A673 (cell line): ENCODE data around the gene PPAT. TPM values are rescaled to one million over a fixed set of nuclear protein-coding genes. Genes with fewer than 3 reads are reported as not detected.

Experiments
- BruUV-seq: library from RNA; stranded (reverse); fragments of 400-500 nt; replicated peaks from 2 replicates; lab custom pipeline; 2021; lab: Mats Ljungman, UMichigan
- CTCF ChIA-PET: fragments of 300-600 bp; sonication (Branson Sonifier 250); formaldehyde crosslinking; loops from one replicate; lab custom pipeline; 2022; ENCODE audit warnings: antibody characterized with exemption; lab: Charles Lee
- POLR2A ChIA-PET: fragments of 300-600 bp; sonication (Branson Sonifier 250); formaldehyde crosslinking; loops from one replicate; lab custom pipeline; 2022; ENCODE audit warnings: antibody characterized with exemption; ENCODE audit not compliant: low non-redundant PET; lab: Charles Lee
- DNase-seq: peaks from one replicate; pipeline ENCODE4 v3.0.0-alpha.2; 2015; ENCODE audit warnings: low spot score
- H3K27ac ChIP-seq: fragments of 200-600 bp; sonication (generic); 2 replicates; pipeline ENCODE4 v1.5.1; 2016; ENCODE audit warnings: mixed run types, low read depth, mild to moderate bottlenecking, mixed read lengths, antibody characterized with exemption, low read length; ENCODE audit not compliant: poor library complexity, severe bottlenecking
- H3K27me3 ChIP-seq: fragments of 200-600 bp; sonication (generic); replicated peaks from 2 replicates; pipeline ENCODE4 v1.6.1; 2017; ENCODE audit warnings: mixed run types, low read depth, mild to moderate bottlenecking, mixed read lengths, antibody characterized with exemption, low read length; ENCODE audit not compliant: insufficient read depth, poor library complexity
- H3K36me3 ChIP-seq: fragments of 200-600 bp; sonication (generic); 2 replicates; pipeline ENCODE4 v1.6.1; 2016; ENCODE audit warnings: mixed run types, mild to moderate bottlenecking, mixed read lengths, antibody characterized with exemption, low read length; ENCODE audit not compliant: insufficient read depth, poor library complexity, severe bottlenecking
- H3K4me1 ChIP-seq: fragments of 200-600 bp; sonication (generic); 2 replicates; pipeline ENCODE4 v1.6.1; 2017; ENCODE audit warnings: mixed run types, mild to moderate bottlenecking, mixed read lengths, antibody characterized with exemption, low read length; ENCODE audit not compliant: insufficient read depth, poor library complexity, severe bottlenecking
- H3K4me3 ChIP-seq: fragments of 200-600 bp; sonication (generic); 2 replicates; pipeline ENCODE4 v1.5.1; 2016; ENCODE audit warnings: low read depth, mixed run types, mild to moderate bottlenecking, mixed read lengths, low read length; ENCODE audit not compliant: poor library complexity, severe bottlenecking
- H3K9me3 ChIP-seq: fragments of 200-600 bp; sonication (generic); 2 replicates; pipeline ENCODE4 v1.6.1; 2016; ENCODE audit warnings: mixed run types, low read depth, mild to moderate bottlenecking, mixed read lengths, antibody characterized with exemption, low read length; ENCODE audit not compliant: poor library complexity, severe bottlenecking
- CTCF ChIP-seq: fragments of 300-800, 200-600 bp; sonication (generic); conservative IDR thresholded peaks from 2 replicates; pipeline ENCODE4 v1.5.1; 2017; ENCODE audit warnings: low read depth, mild to moderate bottlenecking, antibody characterized with exemption, low read length, moderate library complexity, mixed read lengths
- EZH2 ChIP-seq: fragments of 200-600 bp; sonication (generic); IDR thresholded peaks from 2 replicates; pipeline ENCODE4 v1.6.1; 2017; ENCODE audit warnings: borderline replicate concordance, low read depth, mild to moderate bottlenecking, mixed read lengths, antibody characterized with exemption, low read length; ENCODE audit not compliant: poor library complexity, severe bottlenecking
- intact Hi-C: fragments of 100-400 bp; cut with micrococcal nuclease; formaldehyde crosslinking; loops from one replicate; pipeline ENCODE4 v1.10.0; 2022; ENCODE audit not compliant: unreplicated experiment
- total RNA-seq: library from RNA; stranded (reverse); gene quantifications from 2 replicates; pipeline ENCODE4 v1.2.3, GENCODE V29; 2021

Gene PPAT
- total RNA-seq, 1 experiment from 2014 or later, result 41.6 TPM

- intact Hi-C loops, result no loop called here
- ChIA-PET CTCF (no interaction called here), POLR2A (no interaction called here)
- no peak for DNase-seq
- Histone ChIP-seq H3K27me3 (no peaks in the 10 kb centered on the region), H3K27ac (no peak overlapping the region), H3K36me3 (no peaks in the 10 kb centered on the region), H3K4me3 (no peak overlapping the region), H3K4me1 (no peaks in the 10 kb centered on the region), H3K9me3 (no peaks in the 10 kb centered on the region)
- no TSS peak for BruUV-seq
- TF ChIP-seq CTCF (no peak), EZH2 (no peak)
These were observed 18.0 kb downstream of the PPAT start for GRCh38 chr4:56417396-56417795.

- CTCF ChIA-PET, result no interaction called here
These were observed 19.1 kb downstream of the PPAT start for GRCh38 chr4:56416349-56416748.

DNA sequence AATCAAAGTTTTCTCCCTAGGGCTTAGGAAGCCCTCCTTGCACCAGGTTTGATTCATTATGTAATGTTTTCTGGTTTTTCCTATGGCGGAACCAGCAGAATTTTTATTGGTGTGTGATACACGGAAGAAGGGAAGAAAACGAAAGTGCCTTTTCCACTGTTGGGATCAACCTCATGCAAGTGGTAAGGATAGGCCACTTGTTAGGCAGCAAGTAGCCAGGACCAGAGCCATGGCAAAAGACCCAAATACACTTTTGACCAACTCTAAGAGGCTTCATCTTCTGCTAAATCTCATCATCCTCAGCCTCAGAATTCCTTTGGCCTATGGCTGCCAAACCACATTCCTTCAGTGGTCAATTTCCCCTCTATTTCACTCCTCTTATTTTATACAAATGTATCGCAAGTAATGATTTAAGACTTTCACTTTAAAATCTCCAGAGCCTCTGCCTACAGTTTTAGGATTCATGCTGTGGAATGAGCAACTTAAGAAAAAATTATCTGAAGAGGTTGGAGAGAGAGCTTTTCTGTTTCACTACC is 21.2 kb downstream of the PPAT start:
- no peak overlapping the region for H3K4me3 ChIP-seq
- no peaks in the 10 kb centered on the region for H3K9me3 ChIP-seq
- intact Hi-C loops, result no loop called here
- POLR2A ChIA-PET, result no interaction called here
- no TSS peak for BruUV-seq
- TF ChIP-seq CTCF, result no peak
- no peak for TF ChIP-seq EZH2
- H3K27me3 ChIP-seq, result no peaks in the 10 kb centered on the region
- no peaks in the 10 kb centered on the region for H3K4me1 ChIP-seq
- CTCF ChIA-PET, result no interaction called here
- DNase-seq, result no peak
- H3K36me3 ChIP-seq, result no peaks in the 10 kb centered on the region
- H3K27ac ChIP-seq, result no peak overlapping the region

More at GRCh38 chr4:56416349-56416748, 19.1 kb downstream of the PPAT start:
- Histone ChIP-seq H3K4me1 (no peaks in the 10 kb centered on the region), H3K27ac (no peak overlapping the region), H3K36me3 (no peaks in the 10 kb centered on the region), H3K4me3 (no peak overlapping the region), H3K9me3 (no peaks in the 10 kb centered on the region), H3K27me3 (no peaks in the 10 kb centered on the region)
- no peak for TF ChIP-seq EZH2
- TF ChIP-seq CTCF, result no peak
- POLR2A ChIA-PET, result no interaction called here
- DNase-seq, result no peak
- intact Hi-C loops, result no loop called here
- BruUV-seq, result no TSS peak
